Measurements from ENCODE around the gene CLBA1.
"Not testable (repeated sequence)": the region's sequence is repeated elsewhere in the genome, so short reads cannot be mapped to it uniquely, and the experiment has no call there.

The CLBA1 gene

DNA sequence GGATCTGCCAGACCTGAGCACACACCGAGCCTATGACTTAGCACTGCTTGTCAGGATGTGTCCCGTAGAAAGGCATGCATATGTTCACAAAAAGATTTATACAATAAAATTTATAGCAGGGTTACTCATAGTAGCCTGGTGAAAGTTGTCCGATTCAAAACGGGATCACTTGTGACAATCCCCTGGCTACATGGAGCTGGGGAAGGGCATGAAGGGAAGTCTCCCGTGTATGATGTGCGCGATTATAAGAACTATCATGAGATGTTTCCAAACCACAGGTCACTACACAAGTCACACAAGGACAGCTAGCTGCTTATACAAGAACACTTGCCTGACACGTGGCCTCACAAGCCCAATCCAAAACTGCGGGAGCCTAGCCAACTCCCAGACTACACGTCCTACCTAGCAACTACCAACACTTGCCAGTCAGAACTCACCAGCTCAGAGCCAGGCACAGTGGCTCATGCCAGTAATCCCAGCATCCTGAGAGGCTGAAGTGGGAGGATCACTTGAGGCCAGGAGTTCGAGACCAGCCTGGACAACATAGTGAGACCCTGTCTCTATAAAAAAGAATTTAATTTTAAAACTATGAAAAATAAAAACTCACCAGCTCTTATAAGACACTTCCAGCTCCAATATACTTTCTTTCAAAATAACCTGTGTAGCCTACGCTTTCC is 42.8 kb downstream of the CLBA1 start:
- DNase-seq (ENCODE audit: insufficient read length, low spot score) (no peak), FAIRE-seq (no peak)
- TF ChIP-seq, protein P1, sequence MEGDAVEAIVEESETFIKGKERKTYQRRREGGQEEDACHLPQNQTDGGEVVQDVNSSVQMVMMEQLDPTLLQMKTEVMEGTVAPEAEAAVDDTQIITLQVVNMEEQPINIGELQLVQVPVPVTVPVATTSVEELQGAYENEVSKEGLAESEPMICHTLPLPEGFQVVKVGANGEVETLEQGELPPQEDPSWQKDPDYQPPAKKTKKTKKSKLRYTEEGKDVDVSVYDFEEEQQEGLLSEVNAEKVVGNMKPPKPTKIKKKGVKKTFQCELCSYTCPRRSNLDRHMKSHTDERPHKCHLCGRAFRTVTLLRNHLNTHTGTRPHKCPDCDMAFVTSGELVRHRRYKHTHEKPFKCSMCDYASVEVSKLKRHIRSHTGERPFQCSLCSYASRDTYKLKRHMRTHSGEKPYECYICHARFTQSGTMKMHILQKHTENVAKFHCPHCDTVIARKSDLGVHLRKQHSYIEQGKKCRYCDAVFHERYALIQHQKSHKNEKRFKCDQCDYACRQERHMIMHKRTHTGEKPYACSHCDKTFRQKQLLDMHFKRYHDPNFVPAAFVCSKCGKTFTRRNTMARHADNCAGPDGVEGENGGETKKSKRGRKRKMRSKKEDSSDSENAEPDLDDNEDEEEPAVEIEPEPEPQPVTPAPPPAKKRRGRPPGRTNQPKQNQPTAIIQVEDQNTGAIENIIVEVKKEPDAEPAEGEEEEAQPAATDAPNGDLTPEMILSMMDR (IDR thresholded peaks at IDR 0.05; ENCODE audit: insufficient read depth, missing control alignments) = no peak

DNA sequence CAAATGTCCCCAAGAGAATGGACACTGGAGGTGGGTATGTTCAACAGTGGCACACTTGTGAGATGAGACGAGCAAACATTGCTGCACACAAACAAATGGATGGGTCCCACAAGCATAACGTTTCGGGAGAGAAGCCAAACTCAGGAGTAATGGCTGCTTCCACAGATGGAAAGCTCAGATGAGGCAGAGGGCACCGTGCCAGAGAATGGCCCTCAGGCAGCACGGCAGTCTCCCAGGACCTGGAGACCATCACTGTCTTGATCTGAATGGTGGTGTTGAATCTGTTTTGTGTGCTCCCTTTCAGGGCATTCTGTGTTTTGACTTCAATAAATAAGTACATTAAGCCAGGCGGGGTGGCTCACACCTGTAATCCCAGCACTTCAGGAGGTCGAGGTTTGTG is 43.8 kb downstream of the CLBA1 start:
- FAIRE-seq = no peak
- DNase-seq (ENCODE audit: insufficient read length, low spot score) = no peak
- TF ChIP-seq, protein P1 (IDR thresholded peaks at IDR 0.05; ENCODE audit: insufficient read depth, missing control alignments) = no peak

DNA sequence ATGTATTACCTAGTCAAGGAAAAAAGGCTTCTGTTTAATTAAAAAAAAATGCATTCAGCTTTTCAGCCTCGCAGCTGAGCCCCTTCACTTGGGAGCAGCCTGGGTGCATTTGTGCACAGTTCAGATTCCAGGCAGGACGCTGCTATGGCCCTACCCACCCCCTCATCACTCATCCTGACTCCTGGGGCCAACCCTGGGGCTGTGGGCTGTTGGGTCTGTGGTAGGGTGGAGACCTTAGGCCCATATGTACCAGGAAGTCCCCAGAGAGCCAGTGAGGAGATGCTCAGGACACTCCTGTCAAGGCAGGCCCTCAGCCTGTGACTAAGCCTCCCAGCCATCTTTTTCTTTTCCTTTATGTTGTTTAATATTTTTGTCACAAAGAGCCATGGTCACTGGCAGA is 44.6 kb downstream of the CLBA1 start:
- FAIRE-seq = no peak
- DNase-seq (ENCODE audit: insufficient read length, low spot score) = no peak
- TF ChIP-seq, protein P1 (IDR thresholded peaks at IDR 0.05; ENCODE audit: insufficient read depth, missing control alignments) = no peak

DNA sequence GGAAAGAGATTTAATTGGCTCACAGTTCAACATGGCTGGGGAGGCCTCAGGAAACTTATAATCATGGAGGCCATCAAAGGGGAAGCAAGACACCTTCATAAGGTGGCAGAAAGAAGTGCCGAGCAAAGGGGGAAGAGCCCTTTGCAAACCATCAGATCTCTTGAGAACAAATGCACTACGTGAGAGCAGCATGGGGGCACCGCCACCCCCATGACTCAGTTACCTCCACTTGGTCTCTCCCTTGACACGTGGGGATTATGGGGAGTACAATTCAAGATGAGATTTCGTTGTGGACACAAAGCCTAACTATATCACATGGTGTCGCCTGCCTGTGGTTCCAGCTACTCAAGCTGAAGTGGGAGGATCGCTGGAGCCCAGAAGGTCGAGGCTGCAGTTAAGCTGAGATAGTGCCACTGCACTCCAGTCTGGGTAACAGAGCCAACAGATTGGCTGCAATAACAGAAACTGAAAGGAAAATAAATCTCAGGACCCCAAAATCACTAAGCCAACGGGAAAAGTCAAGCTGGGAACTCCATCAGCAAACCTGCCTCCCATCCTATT is 45.3 kb downstream of the CLBA1 start:
- DNase-seq (ENCODE audit: insufficient read length, low spot score) (no peak), FAIRE-seq (no peak)
- TF ChIP-seq, protein P1 (IDR thresholded peaks at IDR 0.05; ENCODE audit: insufficient read depth, missing control alignments) = no peak

DNA sequence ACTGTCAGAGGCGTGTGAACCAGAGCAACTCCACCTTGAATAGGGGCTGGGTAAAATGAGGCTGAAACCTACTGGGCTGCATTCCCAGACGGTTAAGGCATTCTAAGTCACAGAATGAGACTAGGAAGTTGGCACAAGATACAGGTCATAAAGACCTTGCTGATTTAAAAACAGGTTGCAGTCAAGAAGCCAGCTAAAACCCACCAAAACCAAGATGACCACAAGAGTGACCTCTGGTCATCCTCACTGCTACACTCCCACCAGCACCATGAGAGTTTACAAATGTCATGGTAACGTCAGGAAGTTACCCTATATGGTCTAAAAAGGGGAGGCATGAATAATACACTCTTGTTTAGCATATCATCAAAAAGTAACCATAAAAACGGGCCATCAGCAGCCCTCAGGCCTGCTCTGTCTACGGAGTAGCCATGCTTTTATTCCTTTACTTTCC is 46.9 kb downstream of the CLBA1 start:
- DNase-seq (ENCODE audit: insufficient read length, low spot score); FAIRE-seq: not testable (repeated sequence)

DNA sequence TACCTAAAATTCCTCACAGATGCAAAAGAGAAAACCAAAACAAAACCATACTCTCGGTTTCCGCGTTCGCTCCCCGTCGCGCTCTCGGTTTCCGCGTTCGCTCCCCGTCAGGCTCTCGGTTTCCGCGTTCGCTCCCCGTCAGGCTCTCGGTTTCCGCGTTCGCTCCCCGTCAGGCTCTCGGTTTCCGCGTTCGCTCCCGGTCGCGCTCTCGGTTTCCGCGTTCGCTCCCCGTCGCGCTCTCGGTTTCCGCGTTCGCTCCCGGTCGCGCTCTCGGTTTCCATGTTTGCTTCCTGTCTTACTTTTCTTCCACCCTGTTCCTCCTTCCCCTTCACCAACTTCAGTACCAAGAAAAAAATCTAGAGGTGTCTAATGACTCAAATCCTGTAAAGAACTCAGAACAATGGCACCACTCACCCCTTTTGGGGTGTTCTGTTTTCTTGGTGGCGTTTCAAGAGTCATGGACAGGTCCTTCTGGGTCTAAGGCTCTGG is 47.9 kb downstream of the CLBA1 start:
- FAIRE-seq; DNase-seq (ENCODE audit: insufficient read length, low spot score): not testable (repeated sequence)

DNA sequence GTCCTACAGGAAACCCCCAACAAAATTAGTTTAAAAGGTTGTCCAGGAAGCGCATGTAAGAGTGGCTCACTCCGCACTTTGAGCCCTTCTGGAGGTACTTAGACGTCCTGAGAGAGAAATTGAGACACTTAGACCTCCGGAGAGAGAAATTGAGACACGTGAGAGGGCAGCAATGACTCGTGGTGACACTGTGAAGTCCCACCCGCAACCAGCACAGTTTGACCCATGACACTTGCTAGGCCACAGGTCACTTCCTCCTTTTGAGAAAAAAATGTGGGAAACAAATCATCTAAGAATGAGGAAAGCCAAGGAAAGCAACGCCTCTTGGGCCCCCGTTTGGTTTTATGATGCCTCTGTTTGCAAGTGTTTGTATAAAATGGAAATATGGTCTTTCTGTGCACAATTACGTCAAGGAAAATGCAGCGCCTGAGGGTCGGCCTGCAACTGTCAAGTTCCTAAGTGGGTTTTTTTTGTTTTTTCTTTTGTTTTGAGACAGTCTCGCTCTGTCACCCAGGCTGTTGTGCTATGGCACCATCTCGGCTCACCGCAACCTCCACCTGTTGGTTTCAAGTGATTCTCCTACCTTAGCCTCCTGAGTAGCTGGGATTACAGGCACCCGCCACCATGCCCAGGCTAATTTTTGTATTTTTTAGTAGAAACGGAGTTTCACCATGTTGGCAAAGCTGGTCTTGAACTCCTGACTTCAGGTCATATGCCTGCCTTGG is 48.9 kb downstream of the CLBA1 start:
- TF ChIP-seq, protein P1 (IDR thresholded peaks at IDR 0.05; ENCODE audit: insufficient read depth, missing control alignments) = no peak
- no peak for FAIRE-seq
- DNase-seq (ENCODE audit: insufficient read length, low spot score) = no peak

DNA sequence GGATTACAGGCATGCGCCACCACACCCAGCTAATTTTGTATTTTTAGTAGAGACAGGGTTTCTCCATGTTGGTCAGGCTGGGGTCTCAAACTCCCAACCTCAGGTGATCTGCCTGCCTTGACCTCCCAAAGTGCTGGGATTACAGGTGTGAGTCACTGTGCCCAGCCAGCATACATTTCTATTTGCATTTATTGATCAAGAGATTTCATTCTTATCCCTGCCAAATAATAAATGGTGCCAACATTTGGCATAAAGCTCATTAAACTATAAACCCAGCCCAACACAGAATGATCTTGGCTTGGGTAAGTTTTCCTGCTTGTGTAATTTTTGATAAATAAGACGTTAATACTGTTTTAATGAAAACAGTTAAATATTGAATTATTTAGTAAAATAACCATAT is 50.0 kb downstream of the CLBA1 start:
- not testable (repeated sequence) for FAIRE-seq; DNase-seq (ENCODE audit: insufficient read length, low spot score)

Measured in D721Med (cell line).